NCI-H1436 treated with DMSO at 0.1 percent for 48 hours (cell line): ENCODE data around the gene KCTD7.
"Not testable (repeated sequence)": the region's sequence is repeated elsewhere in the genome, so short reads cannot be mapped to it uniquely, and the experiment has no call there.

Source experiments
- DNase-seq: peaks from one replicate; lab custom pipeline; 2025; lab: John Stamatoyannopoulos, UW

KCTD7 gene

DNA sequence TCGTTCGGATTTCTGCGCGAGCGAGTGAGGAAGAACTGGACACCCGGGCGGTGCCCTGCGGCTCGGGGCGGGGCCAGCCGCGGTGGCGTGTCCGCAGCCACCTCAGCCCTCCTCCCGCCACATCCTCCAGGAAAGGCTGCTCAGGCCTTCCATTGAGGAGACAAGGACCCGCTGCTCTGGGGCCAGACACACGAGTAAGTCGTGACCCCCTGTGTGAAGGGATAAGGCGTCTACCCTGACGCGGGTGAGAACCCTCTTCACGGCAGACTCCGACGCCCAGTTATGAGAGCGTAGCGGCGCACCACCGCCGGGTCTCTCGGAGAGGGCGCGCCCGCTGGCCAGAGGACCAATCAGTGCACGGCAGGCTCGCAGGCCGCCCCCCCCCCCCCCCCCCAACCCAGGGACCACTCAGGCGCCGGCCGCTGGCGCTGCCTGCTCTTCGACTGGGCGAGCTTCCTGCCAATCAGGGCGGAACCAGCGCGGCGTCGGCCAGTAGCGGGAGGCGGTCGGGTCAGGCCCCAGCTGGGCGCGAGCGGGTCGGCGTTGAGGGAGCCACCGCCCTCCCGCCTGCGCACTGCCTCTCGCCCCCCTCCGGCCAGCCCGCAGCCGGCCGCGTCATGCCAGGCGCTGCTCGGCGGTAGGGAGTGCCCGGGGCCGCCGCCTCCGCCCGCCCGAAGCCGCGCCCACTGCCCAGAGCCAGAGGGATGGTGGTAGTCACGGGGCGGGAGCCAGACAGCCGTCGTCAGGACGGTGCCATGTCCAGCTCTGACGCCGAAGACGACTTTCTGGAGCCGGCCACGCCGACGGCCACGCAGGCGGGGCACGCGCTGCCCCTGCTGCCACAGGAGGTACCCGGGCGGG lies at the start of gene KCTD7:
KCTD7 (plus strand) TSS at position 521 of the 861 bp plus-strand sequence; CDS start at position 705, 184 bp downstream.
- peak; percentile 75 for DNase-seq

DNA sequence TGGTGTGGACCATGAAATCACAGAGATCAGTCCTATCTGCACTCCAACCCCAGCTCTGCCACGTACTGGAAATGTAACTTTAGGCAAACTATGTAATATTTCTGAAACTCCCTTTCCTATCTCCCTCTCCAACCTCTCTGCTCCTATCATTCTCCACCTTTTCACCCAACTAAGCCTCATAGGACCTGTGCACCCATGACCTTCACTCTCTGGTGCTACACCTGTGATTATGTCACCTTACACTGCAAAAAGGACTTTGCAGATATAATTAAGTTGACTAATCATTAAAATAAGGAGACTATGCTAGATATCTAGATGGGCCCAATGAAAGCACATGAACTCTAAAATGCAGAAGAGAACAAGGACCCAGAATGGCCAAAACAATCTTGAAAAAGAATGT lies 48.3 kb upstream of the KCTD7 start:
- not testable (repeated sequence) for DNase-seq

GRCh38 chr7:66582816-66583489 lies 45.7 kb upstream of the KCTD7 start:
- DNase-seq: not testable (repeated sequence)

DNA sequence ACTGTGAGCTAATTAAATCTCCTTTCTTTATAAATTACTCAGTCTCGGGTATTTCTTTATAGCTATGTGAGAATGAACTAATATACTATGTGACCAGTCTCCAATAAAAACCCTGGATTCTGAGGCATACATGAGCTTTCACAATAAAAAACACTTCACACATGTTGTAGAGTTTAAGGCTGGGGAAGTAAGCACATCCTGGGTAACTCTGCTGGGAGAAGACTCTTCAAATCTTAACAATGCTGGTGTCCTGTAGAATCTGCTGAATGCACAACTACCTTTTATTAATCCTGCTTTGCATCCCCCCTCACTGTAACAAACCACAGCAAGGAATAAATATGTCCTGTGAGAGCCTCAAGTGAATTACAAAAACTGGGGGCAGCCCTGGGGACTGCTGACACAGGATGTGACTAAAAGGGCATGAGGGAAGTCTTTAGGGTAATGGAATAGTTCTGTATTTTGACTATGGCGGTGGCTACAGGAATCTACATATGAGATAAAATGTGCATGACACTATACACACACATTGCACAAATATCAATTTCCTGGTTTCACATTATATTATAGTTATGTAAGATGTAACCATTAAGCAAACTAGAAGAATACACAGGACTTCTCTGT lies 45.1 kb upstream of the KCTD7 start:
- no peak for DNase-seq

DNA sequence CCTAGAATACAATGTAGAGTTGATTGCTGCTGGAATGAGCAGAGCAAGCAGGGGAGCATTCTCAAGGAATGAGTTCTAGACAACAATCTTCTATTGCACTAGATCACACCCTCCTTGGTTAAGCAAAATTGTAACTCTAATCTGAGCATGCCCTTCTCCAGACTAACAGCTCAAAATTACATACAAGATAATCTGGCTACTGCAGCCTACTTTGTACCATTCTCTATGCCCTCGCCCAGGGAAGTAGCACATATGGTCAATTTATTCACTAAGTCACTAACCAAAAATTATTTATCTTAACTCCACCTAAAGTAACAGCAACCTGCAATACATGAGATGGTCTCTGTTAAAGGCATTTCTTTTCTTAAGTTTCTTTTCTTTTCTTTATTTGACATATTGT lies 42.5 kb upstream of the KCTD7 start:
- no peak for DNase-seq

DNA sequence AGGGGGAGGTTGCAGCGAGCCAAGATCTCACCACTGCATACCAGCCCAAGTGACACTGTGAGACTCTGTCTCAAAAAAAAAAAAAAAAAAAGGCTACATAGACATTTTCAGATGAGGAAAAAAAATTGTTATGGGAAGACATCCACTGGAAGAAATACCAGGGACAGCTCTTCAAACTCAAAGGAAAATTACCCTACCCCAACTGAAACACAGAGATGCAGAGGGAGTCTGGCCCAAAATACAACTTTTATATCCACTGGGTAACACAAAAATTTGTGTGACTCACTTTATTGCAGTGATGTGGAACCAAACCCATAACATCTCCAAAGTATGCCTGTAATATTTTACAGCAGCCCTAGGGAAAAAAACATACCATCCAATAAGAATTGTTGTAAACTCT lies 40.5 kb upstream of the KCTD7 start:
- not testable (repeated sequence) for DNase-seq

DNA sequence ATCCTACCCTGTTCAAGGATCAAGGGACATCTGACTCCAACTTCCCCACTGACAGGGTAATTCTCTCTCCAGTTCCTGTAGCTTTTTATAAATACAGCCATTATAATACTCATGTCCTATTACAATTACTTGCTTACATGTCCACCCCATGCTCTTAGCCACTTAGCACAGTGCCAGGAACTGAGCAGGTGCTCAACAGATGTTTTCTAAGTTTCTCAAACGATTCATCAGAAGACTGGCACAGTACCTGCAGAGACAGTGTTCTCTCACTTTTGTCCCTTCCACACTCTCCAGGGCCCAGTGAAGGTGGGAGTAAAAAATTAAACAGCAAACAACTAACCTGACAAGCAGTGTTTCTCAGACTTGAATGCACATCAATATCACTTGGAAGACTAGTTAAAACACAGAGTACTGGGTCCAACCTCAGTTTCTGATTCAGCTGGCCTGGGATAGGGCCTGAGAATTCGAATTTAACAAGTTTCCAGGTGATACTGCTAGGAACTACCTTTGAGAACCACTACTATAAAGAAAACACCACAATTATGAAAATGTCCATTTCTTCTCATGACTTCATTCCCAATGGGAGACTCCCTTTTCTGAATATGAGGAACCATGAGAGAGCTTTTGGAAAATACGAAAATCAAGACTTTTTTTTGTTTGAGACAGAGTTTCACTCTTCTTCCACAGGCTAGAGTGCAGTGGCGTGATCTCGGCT lies 39.7 kb upstream of the KCTD7 start:
- DNase-seq: not testable (repeated sequence)

GRCh38 chr7:66590302-66591057 lies 38.2 kb upstream of the KCTD7 start:
- DNase-seq: not testable (repeated sequence)

GRCh38 chr7:66591058-66591798 lies 37.5 kb upstream of the KCTD7 start:
- not testable (repeated sequence) for DNase-seq

DNA sequence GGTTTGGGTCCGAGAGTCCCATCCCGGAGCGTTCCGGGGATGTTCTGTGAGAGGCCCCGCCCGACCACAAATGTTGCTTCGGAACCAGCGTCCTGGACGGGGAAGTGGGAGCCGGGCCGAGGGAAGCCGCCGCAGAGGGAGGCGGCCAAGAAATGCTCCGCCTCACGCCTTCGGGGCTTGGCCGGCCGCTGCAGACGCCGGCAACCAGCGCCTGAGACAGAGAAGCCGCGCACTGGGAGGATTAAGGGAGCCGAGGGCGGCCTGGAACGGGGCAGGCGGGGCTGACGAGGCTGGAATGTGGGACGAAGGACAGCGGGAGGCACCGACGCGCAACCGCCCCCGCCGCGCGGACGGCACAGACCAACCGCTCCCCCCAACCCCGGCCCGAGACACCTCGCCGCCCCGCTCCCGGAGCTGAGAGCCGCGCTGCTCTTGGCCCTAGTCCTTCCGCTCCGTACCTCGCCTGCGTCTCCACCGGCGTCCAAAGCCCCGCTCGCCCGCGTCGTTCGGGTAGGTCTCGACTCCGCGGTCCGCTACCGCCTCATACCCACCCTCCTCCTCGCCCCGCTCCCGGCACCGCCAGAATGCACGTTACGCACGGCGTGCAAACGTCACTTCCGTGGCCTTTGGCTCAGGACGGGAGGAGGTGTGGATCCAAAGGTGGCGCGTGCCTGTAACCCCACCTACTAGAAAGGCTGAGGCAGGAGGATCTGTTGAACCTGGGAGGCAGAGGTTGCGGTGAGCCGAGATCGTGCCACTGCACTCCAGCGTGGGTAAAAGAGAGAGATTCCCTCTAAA lies 36.7 kb upstream of the KCTD7 start:
- DNase-seq: peak; percentile 54

GRCh38 chr7:66592597-66593146 lies 36.0 kb upstream of the KCTD7 start:
- DNase-seq: not testable (repeated sequence)

DNA sequence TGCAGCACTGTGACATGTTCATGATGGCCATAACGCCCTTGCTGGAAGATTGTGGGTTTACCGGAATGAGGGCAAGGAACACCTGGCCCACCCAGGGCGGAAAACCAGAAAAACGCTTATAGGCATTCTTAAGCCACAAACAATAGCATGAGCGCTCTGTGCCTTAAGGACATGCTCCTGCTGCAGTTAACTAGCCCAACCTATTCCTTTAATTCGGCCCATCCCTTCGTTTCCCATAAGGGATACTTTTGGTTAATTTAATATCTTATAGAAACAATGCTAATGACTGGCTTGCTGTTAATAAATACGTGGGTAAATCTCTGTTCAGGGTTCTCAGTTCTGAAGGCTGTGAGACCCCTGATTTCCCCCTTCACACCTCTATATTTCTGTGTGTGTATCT lies 34.6 kb upstream of the KCTD7 start:
- DNase-seq: not testable (repeated sequence)

DNA sequence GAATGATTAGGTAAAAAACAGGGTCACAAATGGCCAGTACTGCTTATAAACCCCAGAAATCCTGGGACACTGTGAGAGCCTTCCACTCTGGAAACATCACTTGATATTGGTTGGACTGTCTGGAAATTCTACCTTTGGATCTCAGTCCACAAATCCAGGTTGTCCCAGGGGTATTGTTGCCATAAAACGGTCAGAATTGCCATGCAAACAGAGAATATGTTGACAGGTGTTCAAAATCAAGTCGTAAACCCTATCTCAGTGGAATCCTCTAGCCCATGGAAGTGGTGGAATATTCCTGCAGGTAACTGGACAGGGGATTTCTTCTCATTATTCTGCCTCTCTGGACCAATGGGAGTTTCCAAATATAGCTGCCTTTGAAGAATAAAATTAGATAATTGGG lies 31.2 kb upstream of the KCTD7 start:
- no peak for DNase-seq

- DNase-seq: no peak
Measured at GRCh38 chr7:66602159-66602558, 26.5 kb upstream of the KCTD7 start.

GRCh38 chr7:66604198-66604597 lies 24.5 kb upstream of the KCTD7 start:
- no peak for DNase-seq

DNA sequence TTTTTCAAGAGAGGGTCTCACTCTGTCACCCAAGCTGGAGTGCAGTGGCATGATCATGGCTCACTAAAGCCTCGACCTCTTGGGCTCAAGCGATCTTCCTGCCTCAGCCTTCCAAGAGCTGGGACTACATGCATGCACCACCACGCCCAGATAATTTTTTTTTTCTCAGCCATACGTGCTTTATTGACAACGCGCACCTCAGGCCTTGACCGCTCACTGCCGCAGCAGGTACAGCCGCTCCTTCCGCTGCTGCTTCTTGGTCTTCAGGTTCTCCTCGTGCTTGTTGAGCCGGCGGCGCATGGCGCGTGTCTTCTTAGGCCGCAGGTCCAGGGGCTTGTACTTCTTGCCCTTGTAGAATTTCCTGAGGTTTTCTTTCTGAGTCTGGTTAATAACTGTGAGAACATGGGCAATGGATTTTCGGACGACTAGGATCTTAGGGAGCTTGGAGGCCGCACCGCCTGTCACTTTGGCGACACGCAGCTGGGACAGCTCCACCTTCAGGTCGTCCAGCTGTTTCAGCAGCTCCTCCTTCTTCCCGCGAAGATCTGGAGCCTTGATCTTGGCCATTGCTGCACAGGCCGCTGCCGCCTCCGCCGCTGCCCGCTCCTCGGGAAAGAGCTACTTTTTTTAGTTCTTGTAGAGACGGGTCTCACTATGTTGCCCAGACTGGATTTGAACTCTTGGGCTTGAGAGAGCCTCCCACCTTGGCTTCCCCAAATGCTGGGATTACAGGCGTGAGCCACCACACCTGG lies 22.0 kb upstream of the KCTD7 start:
- DNase-seq: not testable (repeated sequence)

- no peak for DNase-seq
Measured at GRCh38 chr7:66609176-66609575, 19.5 kb upstream of the KCTD7 start.

- DNase-seq: not testable (repeated sequence)
Measured at GRCh38 chr7:66614596-66614995, 14.1 kb upstream of the KCTD7 start.

DNA sequence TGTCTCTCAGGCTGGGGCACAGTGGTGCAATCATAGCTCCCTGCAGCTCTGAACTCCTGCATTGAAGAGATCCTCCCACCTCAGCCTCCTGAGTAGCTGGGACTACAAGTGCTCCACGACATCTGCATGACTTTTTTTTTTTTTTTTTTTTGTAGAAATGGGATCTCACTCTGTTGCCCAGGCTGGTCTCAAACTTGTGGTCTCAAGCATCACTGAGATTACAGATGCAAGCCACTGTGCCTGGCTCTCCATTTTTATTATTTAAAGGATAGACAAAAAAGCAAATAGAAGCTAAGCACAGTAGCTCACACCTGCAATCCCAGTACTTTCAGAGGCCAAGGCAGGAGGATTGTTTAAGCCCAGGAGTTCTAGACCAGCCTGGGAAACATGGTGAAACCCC lies 13.0 kb upstream of the KCTD7 start:
- DNase-seq: no peak
